KMS-11 (cell line): ENCODE data around the gene MEIS1.

Experiments
- H2AFZ ChIP-seq: fragments of 200-600 bp; sonication (generic); 2 replicates; pipeline ENCODE4 v1.6.1; 2016; ENCODE audit warnings: antibody characterized with exemption, mixed run types, low read depth
- H3K27ac ChIP-seq: fragments of 200-600 bp; sonication (generic); 2 replicates; pipeline ENCODE4 v1.6.1; 2016; ENCODE audit warnings: mild to moderate bottlenecking, mixed run types
- H3K27me3 ChIP-seq: fragments of 200-600 bp; sonication (generic); 2 replicates; pipeline ENCODE4 v1.6.1; 2017; ENCODE audit warnings: mild to moderate bottlenecking, low read depth, mixed run types, moderate library complexity; ENCODE audit not compliant: insufficient read depth
- H3K36me3 ChIP-seq: fragments of 200-600 bp; sonication (generic); 2 replicates; pipeline ENCODE4 v1.6.1; 2017; ENCODE audit warnings: mild to moderate bottlenecking, mixed run types; ENCODE audit not compliant: insufficient read depth
- H3K4me1 ChIP-seq: fragments of 200-600 bp; sonication (generic); 2 replicates; pipeline ENCODE4 v1.6.1; 2016; ENCODE audit warnings: mild to moderate bottlenecking, low read depth, mixed run types; ENCODE audit not compliant: poor library complexity, severe bottlenecking
- H3K4me2 ChIP-seq: fragments of 200-600 bp; sonication (generic); 2 replicates; pipeline ENCODE4 v1.7.0; 2016; ENCODE audit warnings: mild to moderate bottlenecking, mixed run types
- H3K4me3 ChIP-seq: fragments of 200-600 bp; sonication (generic); IDR thresholded peaks from 2 replicates; pipeline ENCODE4 v1.6.1; 2017; ENCODE audit warnings: low read depth, low read length, mixed read lengths; ENCODE audit not compliant: insufficient read depth
- H3K79me2 ChIP-seq: fragments of 200-600 bp; sonication (generic); 2 replicates; pipeline ENCODE4 v1.6.1; 2016; ENCODE audit warnings: low read depth, mixed run types; ENCODE audit not compliant: insufficient read depth
- H3K9ac ChIP-seq: fragments of 200-600 bp; sonication (generic); 2 replicates; pipeline ENCODE4 v1.6.1; 2016; ENCODE audit warnings: mild to moderate bottlenecking, mixed run types
- H4K20me1 ChIP-seq: fragments of 200-600 bp; sonication (generic); 2 replicates; pipeline ENCODE4 v1.6.1; 2016; ENCODE audit warnings: mild to moderate bottlenecking, mixed run types; ENCODE audit not compliant: insufficient read depth
- CTCF ChIP-seq: fragments of 200-600 bp; sonication (generic); conservative IDR thresholded peaks from 2 replicates; pipeline ENCODE4 v1.6.1; 2017; ENCODE audit warnings: low read depth, mild to moderate bottlenecking, antibody characterized with exemption, low read length, moderate library complexity, mixed read lengths

The MEIS1 gene

GRCh38 chr2:66576311-66576560, 141.3 kb downstream of the MEIS1 start:
- H2AFZ ChIP-seq = no peak overlapping the region
- no peak overlapping the region for H3K27ac ChIP-seq
- H3K4me2 ChIP-seq = no peak overlapping the region
- no peaks in the 10 kb centered on the region for H4K20me1 ChIP-seq
- H3K36me3 ChIP-seq = no peaks in the 10 kb centered on the region
- H3K79me2 ChIP-seq = no peaks in the 10 kb centered on the region
- TF ChIP-seq CTCF = no peak
- no peaks in the 10 kb centered on the region for H3K27me3 ChIP-seq
- no peak overlapping the region for H3K9ac ChIP-seq
- H3K4me3 ChIP-seq = peak overlapping the region; percentile 5
- H3K4me1 ChIP-seq = no peaks in the 10 kb centered on the region

- no peaks in the 10 kb centered on the region for H3K4me1 ChIP-seq
- H3K79me2 ChIP-seq = no peaks in the 10 kb centered on the region
- no peaks in the 10 kb centered on the region for H4K20me1 ChIP-seq
- no peak for TF ChIP-seq CTCF
- no peak overlapping the region for H3K4me2 ChIP-seq
- no peaks in the 10 kb centered on the region for H3K36me3 ChIP-seq
- H3K27me3 ChIP-seq = no peaks in the 10 kb centered on the region
- H3K4me3 ChIP-seq = no peak overlapping the region
- H3K9ac ChIP-seq = no peak overlapping the region
- H2AFZ ChIP-seq = no peak overlapping the region
- no peak overlapping the region for H3K27ac ChIP-seq
Observed at GRCh38 chr2:66576561-66577320, 141.8 kb downstream of the MEIS1 start.

GRCh38 chr2:66577321-66578053, 142.6 kb downstream of the MEIS1 start:
- Histone ChIP-seq H3K4me1 (no peaks in the 10 kb centered on the region), H3K27ac (no peak overlapping the region), H3K9ac (no peak overlapping the region), H4K20me1 (no peaks in the 10 kb centered on the region), H3K4me3 (no peak overlapping the region), H3K27me3 (no peaks in the 10 kb centered on the region), H2AFZ (no peak overlapping the region), H3K36me3 (no peaks in the 10 kb centered on the region), H3K4me2 (no peak overlapping the region), H3K79me2 (no peaks in the 10 kb centered on the region)
- no peak for TF ChIP-seq CTCF

GRCh38 chr2:66578054-66578686, 143.2 kb downstream of the MEIS1 start:
- no peaks in the 10 kb centered on the region for H3K4me1 ChIP-seq
- no peaks in the 10 kb centered on the region for H3K27me3 ChIP-seq
- H3K27ac ChIP-seq = no peak overlapping the region
- no peaks in the 10 kb centered on the region for H3K79me2 ChIP-seq
- H3K4me2 ChIP-seq = no peak overlapping the region
- no peak for TF ChIP-seq CTCF
- no peak overlapping the region for H3K9ac ChIP-seq
- no peaks in the 10 kb centered on the region for H3K36me3 ChIP-seq
- H2AFZ ChIP-seq = no peak overlapping the region
- no peaks in the 10 kb centered on the region for H4K20me1 ChIP-seq
- H3K4me3 ChIP-seq = no peak overlapping the region
